Panc1 (cell line): ENCODE data around the gene SLC2A2. TPM values are rescaled to one million over a fixed set of nuclear protein-coding genes. Genes with fewer than 3 reads are reported as not detected.

Source experiments
- ATAC-seq: fragments of 200-7000 bp; cut with Tn5 transposase; 2 replicates; pipeline ENCODE4 v1.9.1; 2020; ENCODE audit warnings: mild to moderate bottlenecking, moderate library complexity
- BruUV-seq: library from RNA; stranded (reverse); fragments of 400-500 nt; replicated peaks from 2 replicates; lab custom pipeline; 2021; lab: Mats Ljungman, UMichigan
- CTCF ChIA-PET: fragments of 300-600 bp; sonication (Branson Sonifier 250); formaldehyde crosslinking; loops from one replicate; lab custom pipeline; 2022; ENCODE audit warnings: antibody characterized with exemption; lab: Charles Lee
- POLR2A ChIA-PET: fragments of 300-600 bp; sonication (Branson Sonifier 250); formaldehyde crosslinking; loops from one replicate; lab custom pipeline; 2022; ENCODE audit warnings: antibody characterized with exemption; lab: Charles Lee
- DNase-seq: peaks from one replicate; pipeline ENCODE4 v3.0.0-alpha.2; 2010; ENCODE audit warnings: low read depth, low spot score
- H3K27ac ChIP-seq: 2 replicates; pipeline ENCODE4 v1.5.1; 2011; ENCODE audit warnings: mild to moderate bottlenecking, low read length, inconsistent platforms
- H3K27me3 ChIP-seq: fragments of 200-500 bp; sonication (Bioruptor generic); 2 replicates; pipeline ENCODE4 v1.6.0; 2014; ENCODE audit warnings: low read length, inconsistent platforms; ENCODE audit not compliant: control insufficient read depth, insufficient read depth
- H3K36me3 ChIP-seq: fragments of 200-500 bp; sonication (Bioruptor generic); 2 replicates; pipeline ENCODE4 v1.5.1; 2014; ENCODE audit warnings: inconsistent platforms, mild to moderate bottlenecking, low read length, moderate library complexity; ENCODE audit not compliant: control insufficient read depth, insufficient read depth
- H3K4me1 ChIP-seq: 2 replicates; pipeline ENCODE4 v1.5.1; 2011; ENCODE audit warnings: inconsistent platforms, mild to moderate bottlenecking, low read length, moderate library complexity; ENCODE audit not compliant: control insufficient read depth, insufficient read depth
- H3K4me3 ChIP-seq, 2 experiments: 2 replicates each; pipeline ENCODE4 v1.5.1; 2011 to 2012; ENCODE audit warnings: low read depth in 2 of 2, low read length in 2 of 2, mild to moderate bottlenecking in 2 of 2, inconsistent platforms in 1 of 2, moderate library complexity in 1 of 2
- H3K9me3 ChIP-seq: fragments of 200-500 bp; sonication (Bioruptor generic); 2 replicates; pipeline ENCODE4 v1.5.1; 2014; ENCODE audit warnings: low read depth, mild to moderate bottlenecking, inconsistent platforms, low read length, moderate library complexity; ENCODE audit not compliant: control insufficient read depth, insufficient read depth
- CTCF ChIP-seq: fragments of 450-650 bp; IDR thresholded peaks from 2 replicates; pipeline ENCODE4 v1.5.1; 2017; ENCODE audit warnings: mild to moderate bottlenecking
- POLR2AphosphoS5 ChIP-seq: IDR thresholded peaks from 2 replicates; pipeline ENCODE4 v1.6.1; 2012; ENCODE audit warnings: mild to moderate bottlenecking, low read depth, low read length, moderate library complexity
- REST ChIP-seq, 2 experiments: IDR thresholded peaks; 2 replicates each; pipeline ENCODE4 v1.6.1; 2011 to 2012; ENCODE audit warnings: low read depth in 2 of 2, control low read depth in 1 of 2, low read length in 1 of 2, mild to moderate bottlenecking in 1 of 2, moderate library complexity in 1 of 2; ENCODE audit not compliant: insufficient read depth in 1 of 2
- SIN3A ChIP-seq: IDR thresholded peaks from 2 replicates; pipeline ENCODE4 v1.6.1; 2012; ENCODE audit warnings: low read depth, mild to moderate bottlenecking, low read length, moderate library complexity, borderline replicate concordance; ENCODE audit not compliant: insufficient read depth
- TCF7L2 ChIP-seq: IDR thresholded peaks from 2 replicates; pipeline ENCODE4 v1.6.1; 2011; ENCODE audit warnings: mild to moderate bottlenecking, low read depth, low read length, inconsistent platforms
- in situ Hi-C: cut with HindIII; loops from 2 replicates; pipeline ENCODE4 v1.10.0; 2016; ENCODE audit warnings: low sequenced_read_pairs, low pct_unique_long_range_greater_than_20kb
- intact Hi-C: fragments of 100-400 bp; cut with micrococcal nuclease; formaldehyde crosslinking; loops from one replicate; pipeline ENCODE4 v1.10.0; 2022; ENCODE audit not compliant: unreplicated experiment
- total RNA-seq: library from RNA; stranded (reverse); gene quantifications from one replicate; pipeline ENCODE4 v1.2.1, GENCODE V29; 2021; ENCODE audit not compliant: unreplicated experiment

The SLC2A2 gene
- total RNA-seq, 1 experiment from 2014 or later = 0.13 TPM

- Histone ChIP-seq H3K27me3 (peaks cover 5% of the 10 kb centered on the region; the same call in 1 of the 2 replicates), H3K9me3 (no peaks in the 10 kb centered on the region), H3K4me3 (no peak overlapping the region), H3K4me1 (peaks cover 3% of the 10 kb centered on the region; the same call in 1 of the 2 replicates), H3K27ac (no peak overlapping the region), H3K36me3 (no peaks in the 10 kb centered on the region)
- ATAC-seq (no peak), DNase-seq (no peak)
- ChIA-PET POLR2A (no interaction called here), CTCF (no interaction called here)
- TF ChIP-seq SIN3A (no peak), TCF7L2 (no peak), CTCF (no peak), POLR2AphosphoS5 (no peak), REST (IDR thresholded peaks at IDR 0.05; ENCODE audit: insufficient read depth in 1 of 2, low read depth in 2 of 2, low read length in 1 of 2) (no peak)
- BruUV-seq = no TSS peak
- intact Hi-C loops (loop anchor here (5.0 kb wide), 1 partner anchor 513 kb away; no protein-coding TSS in a partner anchor), in situ Hi-C loops (no loop called here)
Measured at GRCh38 chr3:171054231-171054630, 27.7 kb upstream of the SLC2A2 start.

- H3K36me3 ChIP-seq = no peaks in the 10 kb centered on the region
- BruUV-seq = no TSS peak
- ATAC-seq = peak; percentile 96
- TF ChIP-seq POLR2AphosphoS5 = no peak
- TF ChIP-seq CTCF = peak; percentile 86
- no peak for TF ChIP-seq SIN3A
- no peak for TF ChIP-seq TCF7L2
- no peak for TF ChIP-seq REST (IDR thresholded peaks at IDR 0.05; ENCODE audit: insufficient read depth in 1 of 2, low read depth in 2 of 2, low read length in 1 of 2)
- in situ Hi-C loops = no loop called here
- H3K4me1 ChIP-seq = no peaks in the 10 kb centered on the region
- H3K9me3 ChIP-seq = no peaks in the 10 kb centered on the region
- intact Hi-C loops = loop anchor here (5.0 kb wide), 1 partner anchor 517 kb away; no protein-coding TSS in a partner anchor
- ChIA-PET CTCF (interaction anchor here (0.7 kb wide), 1 partner anchor 460 kb away, joined by 4 read pairs; no protein-coding TSS in a partner anchor), POLR2A (no interaction called here)
- H3K27ac ChIP-seq = no peak overlapping the region
- H3K4me3 ChIP-seq = no peak overlapping the region
- no peaks in the 10 kb centered on the region for H3K27me3 ChIP-seq
- DNase-seq = no peak
Measured at GRCh38 chr3:171049861-171050444, 23.4 kb upstream of the SLC2A2 start.
